MCF 10A (cell line): ENCODE results near the gene RALGPS1. TPM values are rescaled to one million over a fixed set of nuclear protein-coding genes. Genes with fewer than 3 reads are reported as not detected.

Experiments used
- BruUV-seq: library from RNA; stranded (reverse); fragments of 400-500 nt; replicated peaks from 2 replicates; lab custom pipeline; 2021; lab: Mats Ljungman, UMichigan
- CTCF ChIA-PET: fragments of 300-600 bp; sonication (Branson Sonifier 250); formaldehyde crosslinking; extraction: SDS; loops from one replicate; lab custom pipeline; 2021; ENCODE audit warnings: antibody characterized with exemption, inconsistent platforms; lab: Yijun Ruan, JAX
- POLR2A ChIA-PET: fragments of 300-600, 350-650 bp; sonication (Branson Sonifier 250); formaldehyde crosslinking; extraction: SDS; loops from one replicate; lab custom pipeline; 2020; ENCODE audit warnings: antibody characterized with exemption, inconsistent platforms; lab: Yijun Ruan, JAX
- DNase-seq: peaks from one replicate; pipeline ENCODE4 v3.0.0-alpha.2; 2018; ENCODE audit not compliant: unreplicated experiment
- H3K27ac Mint-ChIP-seq: one replicate; pipeline ENCODE4 v1.8.0; 2022; ENCODE audit warnings: mild to moderate bottlenecking, low read depth, mixed read lengths; ENCODE audit not compliant: unreplicated experiment
- H3K27me3 Mint-ChIP-seq: one replicate; pipeline ENCODE4 v1.8.0; 2022; ENCODE audit warnings: mixed read lengths; ENCODE audit not compliant: insufficient read depth, unreplicated experiment
- H3K36me3 Mint-ChIP-seq: one replicate; pipeline ENCODE4 v1.8.0; 2022; ENCODE audit warnings: mild to moderate bottlenecking, moderate library complexity, mixed read lengths; ENCODE audit not compliant: insufficient read depth, unreplicated experiment
- H3K4me1 Mint-ChIP-seq: one replicate; pipeline ENCODE4 v1.8.0; 2022; ENCODE audit warnings: mixed read lengths; ENCODE audit not compliant: insufficient read depth, unreplicated experiment
- H3K4me3 Mint-ChIP-seq: one replicate; pipeline ENCODE4 v1.8.0; 2022; ENCODE audit warnings: mild to moderate bottlenecking, moderate library complexity, mixed read lengths; ENCODE audit not compliant: unreplicated experiment
- H3K9me3 Mint-ChIP-seq: one replicate; pipeline ENCODE4 v1.8.0; 2022; ENCODE audit warnings: mixed read lengths; ENCODE audit not compliant: unreplicated experiment
- intact Hi-C: fragments of 100-400 bp; cut with micrococcal nuclease; formaldehyde crosslinking; loops from 2 replicates; pipeline ENCODE4 v1.14.1; 2022
- total RNA-seq: library from RNA; stranded (reverse); gene quantifications from 2 replicates; pipeline ENCODE4 v1.2.3, GENCODE V29; 2022
- TF ChIP-seq, protein P1 (sequence below): fragments of 200-600 bp; IDR thresholded peaks from one replicate; pipeline ENCODE4 v1.8.0; 2022; ENCODE audit warnings: antibody characterized with exemption, mild to moderate bottlenecking; ENCODE audit not compliant: unreplicated experiment

Gene RALGPS1
- total RNA-seq, 1 experiment from 2014 or later = 2.4 TPM

DNA sequence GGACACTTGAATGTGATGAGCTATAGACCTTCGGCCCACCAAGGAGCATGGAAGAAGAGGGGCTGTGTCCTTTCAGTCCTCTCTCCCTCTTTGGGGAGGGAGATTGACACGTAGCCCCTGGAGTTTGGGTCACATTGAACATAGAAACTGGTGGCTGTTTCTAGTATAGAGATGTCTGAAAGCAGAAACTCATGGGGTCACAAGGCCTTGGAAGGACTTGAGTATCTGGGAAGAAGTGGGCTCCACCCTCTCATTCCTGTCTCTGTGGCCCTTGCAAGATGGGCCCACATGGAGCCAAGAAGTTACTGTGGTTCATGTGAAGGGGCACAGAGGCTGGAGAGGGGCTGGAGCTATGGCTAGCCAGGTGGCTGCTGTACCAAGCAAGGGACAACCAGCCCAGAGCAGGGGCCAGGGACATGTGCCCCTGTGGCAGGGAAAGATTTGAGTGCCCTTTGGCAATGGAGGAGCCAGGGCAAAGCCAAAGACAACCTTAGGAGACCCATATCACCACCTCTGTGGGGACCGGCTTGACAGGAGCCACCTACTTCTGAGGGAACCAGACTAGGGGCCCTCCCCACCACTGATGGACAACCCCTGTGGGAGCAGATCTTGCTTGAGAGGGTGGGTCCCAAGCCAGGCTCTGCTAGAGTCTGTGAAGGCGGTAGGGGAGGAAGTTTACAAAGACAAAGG lies 220.6 kb downstream of the RALGPS1 start:
- Mint-ChIP-seq H3K27ac (no peak overlapping the region), H3K9me3 (no peaks in the 10 kb centered on the region), H3K27me3 (peaks cover 14% of the 10 kb centered on the region), H3K36me3 (no peaks in the 10 kb centered on the region), H3K4me3 (no peak overlapping the region), H3K4me1 (peaks cover 12% of the 10 kb centered on the region)
- ChIA-PET CTCF (no interaction called here), POLR2A (no interaction called here)
- DNase-seq = no peak
- intact Hi-C loops = no loop called here
- BruUV-seq = no TSS peak
- TF ChIP-seq, protein P1, sequence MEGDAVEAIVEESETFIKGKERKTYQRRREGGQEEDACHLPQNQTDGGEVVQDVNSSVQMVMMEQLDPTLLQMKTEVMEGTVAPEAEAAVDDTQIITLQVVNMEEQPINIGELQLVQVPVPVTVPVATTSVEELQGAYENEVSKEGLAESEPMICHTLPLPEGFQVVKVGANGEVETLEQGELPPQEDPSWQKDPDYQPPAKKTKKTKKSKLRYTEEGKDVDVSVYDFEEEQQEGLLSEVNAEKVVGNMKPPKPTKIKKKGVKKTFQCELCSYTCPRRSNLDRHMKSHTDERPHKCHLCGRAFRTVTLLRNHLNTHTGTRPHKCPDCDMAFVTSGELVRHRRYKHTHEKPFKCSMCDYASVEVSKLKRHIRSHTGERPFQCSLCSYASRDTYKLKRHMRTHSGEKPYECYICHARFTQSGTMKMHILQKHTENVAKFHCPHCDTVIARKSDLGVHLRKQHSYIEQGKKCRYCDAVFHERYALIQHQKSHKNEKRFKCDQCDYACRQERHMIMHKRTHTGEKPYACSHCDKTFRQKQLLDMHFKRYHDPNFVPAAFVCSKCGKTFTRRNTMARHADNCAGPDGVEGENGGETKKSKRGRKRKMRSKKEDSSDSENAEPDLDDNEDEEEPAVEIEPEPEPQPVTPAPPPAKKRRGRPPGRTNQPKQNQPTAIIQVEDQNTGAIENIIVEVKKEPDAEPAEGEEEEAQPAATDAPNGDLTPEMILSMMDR = no peak

DNA sequence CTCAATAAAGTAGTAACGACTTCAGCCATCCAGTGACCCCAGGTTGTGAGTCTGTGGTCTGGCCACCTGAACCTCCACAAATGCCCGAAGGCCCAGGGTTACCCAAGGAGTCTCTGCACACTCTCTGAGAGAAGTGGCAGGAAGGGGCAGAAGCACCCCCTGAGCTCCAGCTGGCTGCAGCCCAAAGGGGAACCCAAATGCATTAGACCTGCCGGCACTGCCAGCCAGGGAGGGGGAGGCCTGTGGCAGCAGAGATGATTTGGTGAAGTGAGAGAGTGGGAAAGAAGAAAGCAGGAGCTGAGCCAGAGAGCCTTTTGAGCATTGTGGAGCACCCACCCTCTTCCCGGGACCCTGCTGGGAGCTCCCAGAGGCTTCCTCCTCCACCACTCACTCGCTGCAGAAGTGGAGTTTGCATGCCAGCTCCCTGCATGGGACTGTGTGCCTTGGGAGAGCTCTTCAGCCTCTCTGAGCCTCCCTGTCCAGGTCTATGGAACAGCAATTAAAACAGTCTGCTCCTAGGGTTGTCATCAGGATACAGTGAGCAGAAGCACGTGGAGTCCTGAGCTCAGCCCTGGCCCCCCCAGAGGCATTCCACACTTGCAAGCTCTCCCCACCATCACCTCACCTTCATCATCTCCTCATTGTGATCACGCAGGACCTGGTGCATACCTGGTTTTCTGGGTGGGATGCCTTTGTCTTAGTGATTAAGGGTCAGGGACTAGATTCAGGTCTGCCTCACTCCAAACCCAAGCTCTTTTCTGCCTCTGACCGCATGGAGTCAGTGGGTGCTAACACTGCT lies 221.7 kb downstream of the RALGPS1 start:
- Mint-ChIP-seq H3K4me3 (no peak overlapping the region), H3K4me1 (peaks cover 4% of the 10 kb centered on the region), H3K27ac (no peak overlapping the region), H3K27me3 (peaks cover 14% of the 10 kb centered on the region), H3K36me3 (no peaks in the 10 kb centered on the region), H3K9me3 (no peaks in the 10 kb centered on the region)
- ChIA-PET CTCF (interaction anchor here (0.6 kb wide), 1 partner anchor 40 kb away, joined by 4 read pairs; no protein-coding TSS in a partner anchor), POLR2A (interaction anchor here (0.6 kb wide), 1 partner anchor 51 kb away, joined by 3 read pairs; no protein-coding TSS in a partner anchor)
- DNase-seq = no peak
- intact Hi-C loops = no loop called here
- BruUV-seq = no TSS peak
- TF ChIP-seq, protein P1 = no peak

DNA sequence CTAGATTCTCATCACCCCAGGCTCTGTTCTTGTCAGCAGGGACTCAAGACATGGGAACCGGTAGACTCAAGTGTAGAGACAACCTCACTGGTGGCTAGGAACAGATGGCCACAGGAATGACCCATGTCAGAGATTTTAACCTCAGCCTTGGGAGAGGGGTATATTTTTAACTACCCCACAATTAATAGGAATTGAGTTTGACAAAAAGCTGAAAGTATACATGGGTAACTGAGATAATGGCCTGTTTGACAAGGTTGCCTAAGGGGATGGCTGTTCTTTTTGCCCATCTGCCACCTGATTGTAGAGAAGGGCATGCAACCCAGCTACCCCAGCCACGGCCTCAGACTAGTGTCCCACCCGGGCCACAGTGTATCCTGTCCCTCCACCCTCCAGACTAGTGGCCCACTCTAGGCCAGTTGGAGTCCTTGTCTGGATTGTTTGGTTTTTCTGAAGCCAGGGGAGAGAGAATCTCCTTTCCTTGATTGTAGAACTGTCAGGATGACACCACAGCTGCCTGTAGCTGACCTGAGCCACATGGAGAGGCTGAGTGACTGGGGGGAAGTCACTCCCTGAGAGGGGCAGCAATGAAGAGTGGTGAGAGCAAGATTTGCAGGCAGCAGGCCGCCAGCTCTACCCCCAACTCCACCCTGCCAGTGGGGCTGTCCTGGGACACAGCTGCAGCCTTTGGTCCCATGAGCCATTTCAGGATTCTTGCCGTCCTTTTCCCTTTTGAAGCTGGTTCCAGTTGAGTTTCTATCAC lies 222.5 kb downstream of the RALGPS1 start:
- Mint-ChIP-seq H3K27me3 (peaks cover 14% of the 10 kb centered on the region), H3K27ac (no peak overlapping the region), H3K4me3 (no peak overlapping the region), H3K36me3 (no peaks in the 10 kb centered on the region), H3K9me3 (no peaks in the 10 kb centered on the region), H3K4me1 (no peaks in the 10 kb centered on the region)
- ChIA-PET CTCF (interaction anchor here (0.5 to 0.6 kb wide), 2 partner anchors 40 to 172 kb away, joined by 3 to 4 read pairs; no protein-coding TSS in a partner anchor), POLR2A (interaction anchor here (0.6 kb wide), 2 partner anchors 50 to 82 kb away, joined by 3 read pairs; no protein-coding TSS in a partner anchor)
- no peak for DNase-seq
- TF ChIP-seq, protein P1 = no peak
- intact Hi-C loops = no loop called here
- no TSS peak for BruUV-seq
